Measurements from ENCODE around the gene GRK5.

GRK5 gene

DNA sequence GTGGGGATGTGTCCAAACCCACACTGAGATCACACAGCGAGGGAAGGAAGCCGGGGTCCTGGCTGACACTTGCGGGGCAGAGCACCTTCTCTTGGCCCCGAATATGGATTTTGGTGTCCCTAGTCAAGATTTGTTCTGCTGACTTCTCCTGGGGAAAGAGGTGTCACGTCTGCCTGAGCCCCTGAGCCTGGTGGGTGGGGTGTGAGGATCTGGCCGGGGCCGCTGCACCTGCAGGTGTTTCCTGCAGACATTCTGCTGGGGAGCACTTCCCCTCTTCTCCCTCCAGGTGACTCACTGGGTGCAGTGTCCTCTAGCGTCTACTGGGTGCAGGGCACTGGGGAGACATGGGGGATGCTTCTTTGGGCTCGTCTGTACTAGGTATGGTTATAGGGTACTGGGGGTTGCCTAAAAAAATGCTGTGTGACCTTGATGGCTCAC, 99.2 kb downstream of the GRK5 start:
- no peaks in the 10 kb centered on the region for H3K9me3 ChIP-seq (ENCODE audit: control insufficient read depth, low read length)
- H3K4me1 ChIP-seq: peaks cover 19% of the 10 kb centered on the region
- no peak overlapping the region for H3K4me3 ChIP-seq (ENCODE audit: low read depth, low read length)
- H3K27ac ChIP-seq: no peak overlapping the region
- no peaks in the 10 kb centered on the region for H3K36me3 ChIP-seq (ENCODE audit: control insufficient read depth, insufficient read depth, low read length)
- H3K4me2 ChIP-seq (ENCODE audit: low read length): no peak overlapping the region
- H3K27me3 ChIP-seq (ENCODE audit: control insufficient read depth, insufficient read depth, low read length): no peaks in the 10 kb centered on the region
- peaks cover 97% of the 10 kb centered on the region for H3K79me2 ChIP-seq
- H3K9ac ChIP-seq: no peak overlapping the region
- TF ChIP-seq, protein P1, sequence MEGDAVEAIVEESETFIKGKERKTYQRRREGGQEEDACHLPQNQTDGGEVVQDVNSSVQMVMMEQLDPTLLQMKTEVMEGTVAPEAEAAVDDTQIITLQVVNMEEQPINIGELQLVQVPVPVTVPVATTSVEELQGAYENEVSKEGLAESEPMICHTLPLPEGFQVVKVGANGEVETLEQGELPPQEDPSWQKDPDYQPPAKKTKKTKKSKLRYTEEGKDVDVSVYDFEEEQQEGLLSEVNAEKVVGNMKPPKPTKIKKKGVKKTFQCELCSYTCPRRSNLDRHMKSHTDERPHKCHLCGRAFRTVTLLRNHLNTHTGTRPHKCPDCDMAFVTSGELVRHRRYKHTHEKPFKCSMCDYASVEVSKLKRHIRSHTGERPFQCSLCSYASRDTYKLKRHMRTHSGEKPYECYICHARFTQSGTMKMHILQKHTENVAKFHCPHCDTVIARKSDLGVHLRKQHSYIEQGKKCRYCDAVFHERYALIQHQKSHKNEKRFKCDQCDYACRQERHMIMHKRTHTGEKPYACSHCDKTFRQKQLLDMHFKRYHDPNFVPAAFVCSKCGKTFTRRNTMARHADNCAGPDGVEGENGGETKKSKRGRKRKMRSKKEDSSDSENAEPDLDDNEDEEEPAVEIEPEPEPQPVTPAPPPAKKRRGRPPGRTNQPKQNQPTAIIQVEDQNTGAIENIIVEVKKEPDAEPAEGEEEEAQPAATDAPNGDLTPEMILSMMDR (IDR thresholded peaks at IDR 0.05): no peak
- H2AFZ ChIP-seq: no peak overlapping the region

DNA sequence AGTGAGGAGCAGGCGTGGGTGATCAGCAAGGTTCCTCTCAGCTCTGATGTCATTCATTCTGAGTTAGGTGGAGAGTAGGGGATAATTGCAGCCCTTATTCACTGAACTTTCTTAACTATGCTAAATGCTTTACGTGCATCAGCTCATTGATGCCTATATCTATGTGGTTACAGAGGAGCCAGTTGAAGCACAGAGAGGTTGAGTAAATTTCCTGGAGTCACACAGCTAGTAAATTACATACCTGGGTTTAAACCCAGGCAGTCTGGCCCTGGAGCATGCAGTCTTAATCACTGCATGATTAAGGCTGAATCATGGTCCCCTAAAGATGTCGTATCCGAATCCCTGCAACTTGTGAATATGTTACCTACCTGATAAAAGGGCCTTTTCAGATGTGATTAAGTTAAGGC, 99.6 kb downstream of the GRK5 start:
- peaks cover 96% of the 10 kb centered on the region for H3K79me2 ChIP-seq
- no peak overlapping the region for H3K4me2 ChIP-seq (ENCODE audit: low read length)
- H3K9ac ChIP-seq: no peak overlapping the region
- TF ChIP-seq, protein P1 (IDR thresholded peaks at IDR 0.05): no peak
- H3K27me3 ChIP-seq (ENCODE audit: control insufficient read depth, insufficient read depth, low read length): no peaks in the 10 kb centered on the region
- no peaks in the 10 kb centered on the region for H3K36me3 ChIP-seq (ENCODE audit: control insufficient read depth, insufficient read depth, low read length)
- peaks cover 19% of the 10 kb centered on the region for H3K4me1 ChIP-seq
- H3K4me3 ChIP-seq (ENCODE audit: low read depth, low read length): no peak overlapping the region
- no peak overlapping the region for H2AFZ ChIP-seq
- no peaks in the 10 kb centered on the region for H3K9me3 ChIP-seq (ENCODE audit: control insufficient read depth, low read length)
- no peak overlapping the region for H3K27ac ChIP-seq

DNA sequence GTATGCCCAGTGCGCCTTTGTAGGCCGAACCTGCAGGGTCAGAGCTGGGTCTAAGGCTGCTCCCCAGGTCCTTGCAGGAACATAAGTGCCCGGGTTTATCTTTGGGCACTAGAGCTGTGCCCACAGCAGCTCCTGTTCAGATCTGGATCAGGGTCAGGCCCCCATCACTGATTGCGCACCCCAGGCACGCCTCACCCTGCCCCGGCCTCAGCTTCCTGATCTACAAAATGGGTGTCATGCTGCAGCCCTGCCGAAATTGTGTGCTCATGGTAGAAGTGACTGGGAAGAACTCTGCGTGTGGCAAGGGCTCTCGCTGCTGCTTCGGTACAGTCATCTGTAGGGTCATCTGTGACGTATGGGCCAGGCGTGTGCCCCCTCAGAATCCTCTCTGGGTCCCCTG, 100.7 kb downstream of the GRK5 start:
- peaks cover 96% of the 10 kb centered on the region for H3K79me2 ChIP-seq
- H3K4me3 ChIP-seq (ENCODE audit: low read depth, low read length): no peak overlapping the region
- TF ChIP-seq, protein P1 (IDR thresholded peaks at IDR 0.05): no peak
- no peaks in the 10 kb centered on the region for H3K27me3 ChIP-seq (ENCODE audit: control insufficient read depth, insufficient read depth, low read length)
- H2AFZ ChIP-seq: no peak overlapping the region
- H3K36me3 ChIP-seq (ENCODE audit: control insufficient read depth, insufficient read depth, low read length): no peaks in the 10 kb centered on the region
- H3K9me3 ChIP-seq (ENCODE audit: control insufficient read depth, low read length): no peaks in the 10 kb centered on the region
- no peak overlapping the region for H3K9ac ChIP-seq
- no peak overlapping the region for H3K27ac ChIP-seq
- H3K4me1 ChIP-seq: peaks cover 14% of the 10 kb centered on the region
- no peak overlapping the region for H3K4me2 ChIP-seq (ENCODE audit: low read length)

DNA sequence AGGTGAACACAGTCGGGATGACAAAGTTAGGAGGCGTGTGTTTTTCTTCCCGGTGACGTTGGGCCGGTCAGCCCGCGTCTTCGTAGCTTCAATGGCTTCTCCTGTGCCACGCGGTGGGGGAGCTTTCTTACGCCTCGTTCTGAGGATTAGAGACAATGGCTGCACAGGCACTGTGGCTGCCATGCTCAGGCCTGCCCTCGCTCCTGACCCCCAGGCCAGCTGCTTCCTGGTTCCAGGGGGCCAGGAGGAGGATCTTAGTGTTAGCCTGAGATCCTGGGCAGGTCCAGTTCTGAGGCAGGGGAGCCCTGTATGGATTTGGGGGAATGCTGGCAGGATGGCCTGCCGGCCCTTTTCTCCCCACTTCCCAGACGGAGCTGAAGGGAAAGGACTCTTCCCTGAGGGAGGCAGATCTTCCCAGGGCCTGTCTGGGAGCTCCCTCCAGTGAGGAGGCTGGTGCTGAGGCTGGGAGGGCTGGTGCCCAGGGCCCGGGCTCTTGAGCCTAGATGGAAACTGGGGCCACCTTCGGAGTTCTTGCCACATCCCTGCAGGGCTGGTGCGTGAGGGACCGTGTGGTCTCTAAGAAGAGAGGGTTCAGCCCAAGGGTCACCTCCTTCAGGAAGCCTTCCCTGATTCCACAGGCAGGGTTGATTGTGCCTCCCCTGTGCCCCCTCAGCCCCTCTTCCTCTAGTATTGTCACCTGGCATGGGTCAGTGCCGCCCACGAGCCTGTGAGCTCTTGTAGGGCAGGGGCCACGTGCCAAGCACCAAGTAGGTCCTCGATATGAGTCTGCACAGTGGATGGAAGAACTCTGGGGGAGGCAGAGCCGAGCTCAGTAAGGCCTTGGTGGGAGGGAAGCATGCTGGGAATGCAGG, 101.4 kb downstream of the GRK5 start:
- H3K4me3 ChIP-seq (ENCODE audit: low read depth, low read length): no peak overlapping the region
- no peak overlapping the region for H3K4me2 ChIP-seq (ENCODE audit: low read length)
- TF ChIP-seq, protein P1 (IDR thresholded peaks at IDR 0.05): no peak
- H3K79me2 ChIP-seq: peaks cover 97% of the 10 kb centered on the region
- peaks cover 7% of the 10 kb centered on the region for H3K4me1 ChIP-seq
- no peak overlapping the region for H2AFZ ChIP-seq
- H3K27me3 ChIP-seq (ENCODE audit: control insufficient read depth, insufficient read depth, low read length): no peaks in the 10 kb centered on the region
- no peak overlapping the region for H3K27ac ChIP-seq
- no peaks in the 10 kb centered on the region for H3K36me3 ChIP-seq (ENCODE audit: control insufficient read depth, insufficient read depth, low read length)
- no peaks in the 10 kb centered on the region for H3K9me3 ChIP-seq (ENCODE audit: control insufficient read depth, low read length)
- no peak overlapping the region for H3K9ac ChIP-seq

DNA sequence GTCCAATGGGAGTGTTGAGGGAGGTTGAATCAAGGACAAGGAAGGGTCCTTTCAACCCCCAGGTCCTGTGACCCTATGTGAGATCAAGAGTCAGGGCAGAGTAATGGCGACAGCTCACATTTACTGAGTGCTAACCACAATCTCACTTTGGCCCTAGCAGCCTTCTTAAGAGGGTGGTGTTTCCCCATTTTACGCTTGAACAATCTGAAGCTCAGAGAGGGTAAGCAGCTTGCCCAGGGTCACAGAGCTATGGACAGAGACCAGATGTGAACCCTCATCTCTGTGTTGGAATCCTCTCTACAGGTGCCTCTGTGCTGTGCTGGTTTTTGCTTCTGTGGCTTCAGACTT, 102.0 kb downstream of the GRK5 start:
- Histone ChIP-seq H3K27me3 (ENCODE audit: control insufficient read depth, insufficient read depth, low read length) (no peaks in the 10 kb centered on the region), H3K4me2 (ENCODE audit: low read length) (no peak overlapping the region), H3K4me1 (peaks cover 4% of the 10 kb centered on the region), H3K27ac (no peak overlapping the region), H3K79me2 (peaks cover 99% of the 10 kb centered on the region), H3K9me3 (ENCODE audit: control insufficient read depth, low read length) (no peaks in the 10 kb centered on the region), H3K4me3 (ENCODE audit: low read depth, low read length) (no peak overlapping the region), H2AFZ (no peak overlapping the region), H3K36me3 (ENCODE audit: control insufficient read depth, insufficient read depth, low read length) (no peaks in the 10 kb centered on the region), H3K9ac (no peak overlapping the region)
- TF ChIP-seq, protein P1 (IDR thresholded peaks at IDR 0.05): no peak
